C1 segment of cervical spinal cord (tissue), 14 donors: ENCODE measurements around the gene MORN5.

Experiments used
- DNase-seq, 14 donors: peaks; one replicate each; lab custom pipeline; 2025; lab: John Stamatoyannopoulos, UW

Gene MORN5

DNA sequence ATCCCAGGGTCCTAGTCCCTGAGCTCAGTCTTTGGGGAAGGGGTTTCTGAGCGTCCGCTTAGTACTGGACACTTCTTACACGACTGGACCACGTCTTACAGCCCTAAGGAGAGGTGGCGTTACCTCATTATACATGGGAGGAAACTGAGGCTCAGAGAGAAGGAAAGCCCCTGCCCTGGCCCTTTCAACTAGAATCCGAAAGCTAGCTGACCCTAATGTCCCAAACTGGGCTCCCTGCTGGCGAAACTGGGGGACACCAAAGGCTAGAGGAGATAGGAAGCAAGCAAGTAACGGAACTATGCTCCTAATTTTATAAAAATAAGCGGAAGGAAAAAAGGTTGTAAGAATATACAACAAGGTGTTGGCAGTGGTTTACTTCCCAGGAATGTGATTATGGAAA is 54.8 kb downstream of the MORN5 start:
- no peak for DNase-seq

DNA sequence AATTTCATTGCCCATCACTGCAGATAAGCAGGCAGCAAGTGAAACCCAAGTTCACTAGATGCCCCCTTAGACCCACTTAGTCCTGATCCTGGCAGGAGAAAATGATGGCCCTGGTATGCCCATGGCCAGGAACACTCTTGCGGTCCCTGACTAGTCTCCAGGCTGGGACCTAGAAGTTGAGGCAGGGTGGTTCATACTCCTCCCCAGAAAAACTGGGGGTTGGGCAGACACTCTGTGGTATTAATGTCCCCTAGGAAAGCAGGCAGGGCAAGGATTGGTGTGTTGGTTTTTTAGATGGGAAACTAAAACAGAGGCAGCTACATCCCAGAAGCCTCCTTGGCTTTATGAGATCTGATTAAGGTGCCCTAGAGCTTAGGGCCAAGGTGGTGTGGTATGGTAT is 56.0 kb downstream of the MORN5 start:
- no peak for DNase-seq

DNA sequence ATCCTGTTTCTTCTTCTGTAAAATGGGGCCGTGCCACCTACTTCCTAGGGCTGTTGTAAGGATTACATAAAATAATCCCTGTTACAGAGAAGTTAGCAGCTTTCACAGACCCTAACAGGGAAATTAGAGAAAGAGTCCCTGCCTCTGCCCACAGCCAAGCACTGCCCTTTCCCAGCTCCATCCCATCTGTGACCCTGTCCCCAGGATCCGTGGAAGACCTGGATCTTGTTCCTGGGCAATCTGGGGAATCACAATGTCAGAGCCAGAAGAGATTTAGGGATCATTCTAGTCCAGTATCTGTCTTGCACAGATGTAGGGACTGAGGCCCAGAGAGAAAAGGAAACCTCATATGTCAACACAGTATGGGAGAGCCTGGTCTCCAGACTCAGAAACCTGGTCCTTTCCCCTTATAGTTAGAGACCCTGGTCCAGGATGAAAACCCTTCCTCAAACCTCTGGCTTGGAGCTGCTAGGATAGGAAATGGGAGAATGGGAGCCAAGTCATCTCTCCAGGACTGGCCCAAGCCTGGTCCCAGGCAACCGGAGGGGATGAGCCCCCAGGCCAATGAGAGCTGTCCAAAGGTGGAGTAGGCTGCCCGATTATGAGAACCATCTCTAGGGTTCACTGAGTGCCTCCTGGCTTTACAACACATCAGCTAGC is 56.6 kb downstream of the MORN5 start:
- DNase-seq = no peak

DNA sequence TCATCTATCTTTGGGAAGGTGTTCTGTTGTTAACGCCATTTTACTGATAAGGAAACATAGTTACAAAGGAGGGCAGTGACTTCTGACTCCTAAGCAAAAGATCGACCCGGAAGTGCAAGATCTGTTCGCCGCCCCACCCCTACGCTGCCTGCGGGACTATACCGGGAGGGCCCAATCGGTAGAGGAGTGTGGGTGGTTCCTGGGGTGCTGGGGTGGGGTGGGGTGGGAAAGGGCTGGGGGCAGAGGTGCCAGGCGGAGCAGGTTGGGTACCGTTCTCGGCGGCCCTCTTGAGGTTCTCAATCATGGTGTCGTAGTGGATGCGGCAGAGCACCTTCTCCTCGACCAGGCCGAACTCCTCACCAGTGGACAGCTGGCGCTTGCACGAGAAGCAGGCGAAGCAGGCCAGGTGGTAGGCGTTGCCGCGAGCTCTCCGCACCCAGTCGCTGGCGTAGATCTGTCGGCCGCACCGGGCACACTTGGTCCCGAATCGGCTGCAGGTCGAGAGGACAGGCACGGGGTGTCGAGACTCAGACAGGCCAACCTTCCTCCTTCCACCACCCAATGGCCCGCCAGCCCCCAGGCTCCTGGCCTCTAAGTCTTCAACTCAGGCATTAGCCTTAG is 57.2 kb downstream of the MORN5 start:
- DNase-seq = no peak

DNA sequence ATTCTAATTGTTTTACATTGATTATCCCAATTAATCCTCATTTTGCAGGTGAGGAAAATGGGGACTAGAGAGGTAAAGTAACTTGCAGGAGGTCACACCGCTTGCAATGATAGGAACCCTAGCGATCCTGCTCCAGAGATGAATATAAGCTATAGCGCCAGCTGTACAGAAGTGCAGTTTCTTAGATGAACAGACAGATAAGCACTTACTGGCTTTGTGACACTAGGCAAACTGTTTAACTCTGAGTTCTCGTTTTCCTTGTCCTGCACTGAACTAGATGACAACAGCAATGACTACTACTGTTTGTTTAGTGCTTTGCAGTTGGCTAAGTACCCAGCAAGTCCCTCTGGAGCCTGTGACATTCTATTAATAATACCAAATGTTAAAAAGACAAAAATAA is 57.9 kb downstream of the MORN5 start:
- DNase-seq = no peak

DNA sequence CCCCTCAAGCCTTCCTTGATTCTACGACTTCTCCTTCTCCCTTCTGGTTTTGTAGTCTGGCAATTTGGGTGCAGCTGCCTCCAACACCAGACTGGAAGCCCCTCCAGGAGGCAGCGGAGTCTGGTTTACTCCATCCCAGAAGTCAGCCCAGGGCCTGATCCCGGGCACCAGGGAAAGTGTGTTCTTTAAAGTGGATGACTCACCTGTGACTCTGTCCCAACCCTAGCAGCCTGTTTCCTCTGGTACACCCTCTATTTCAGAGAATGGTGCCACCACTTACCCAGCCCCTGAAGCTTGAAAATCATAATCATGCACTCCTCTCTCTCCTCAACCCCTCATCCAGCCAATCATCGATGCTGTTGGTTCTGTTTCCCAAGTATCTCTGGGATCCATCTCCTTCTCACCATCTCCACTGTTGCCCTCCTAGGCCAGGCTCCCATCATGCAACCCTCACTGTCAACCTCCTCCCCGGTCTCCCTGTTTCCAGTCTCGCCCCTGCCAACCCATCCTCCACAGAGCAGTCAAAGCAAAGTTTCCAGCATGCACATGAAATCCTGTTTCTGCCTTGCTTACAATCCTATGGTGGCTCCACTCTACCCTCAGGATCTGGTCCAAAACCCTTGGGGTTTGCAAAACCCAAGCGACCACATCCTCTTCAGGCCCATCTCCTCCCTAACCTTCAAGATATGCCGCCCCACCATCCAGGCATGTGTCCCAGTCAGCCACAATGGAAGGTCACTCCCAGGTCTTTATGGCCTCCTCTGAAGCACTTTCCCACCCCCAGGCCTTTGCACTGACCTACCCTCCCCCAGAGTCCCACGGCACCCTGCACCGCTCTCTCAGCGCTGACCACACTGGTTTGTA is 58.6 kb downstream of the MORN5 start:
- DNase-seq = no peak

DNA sequence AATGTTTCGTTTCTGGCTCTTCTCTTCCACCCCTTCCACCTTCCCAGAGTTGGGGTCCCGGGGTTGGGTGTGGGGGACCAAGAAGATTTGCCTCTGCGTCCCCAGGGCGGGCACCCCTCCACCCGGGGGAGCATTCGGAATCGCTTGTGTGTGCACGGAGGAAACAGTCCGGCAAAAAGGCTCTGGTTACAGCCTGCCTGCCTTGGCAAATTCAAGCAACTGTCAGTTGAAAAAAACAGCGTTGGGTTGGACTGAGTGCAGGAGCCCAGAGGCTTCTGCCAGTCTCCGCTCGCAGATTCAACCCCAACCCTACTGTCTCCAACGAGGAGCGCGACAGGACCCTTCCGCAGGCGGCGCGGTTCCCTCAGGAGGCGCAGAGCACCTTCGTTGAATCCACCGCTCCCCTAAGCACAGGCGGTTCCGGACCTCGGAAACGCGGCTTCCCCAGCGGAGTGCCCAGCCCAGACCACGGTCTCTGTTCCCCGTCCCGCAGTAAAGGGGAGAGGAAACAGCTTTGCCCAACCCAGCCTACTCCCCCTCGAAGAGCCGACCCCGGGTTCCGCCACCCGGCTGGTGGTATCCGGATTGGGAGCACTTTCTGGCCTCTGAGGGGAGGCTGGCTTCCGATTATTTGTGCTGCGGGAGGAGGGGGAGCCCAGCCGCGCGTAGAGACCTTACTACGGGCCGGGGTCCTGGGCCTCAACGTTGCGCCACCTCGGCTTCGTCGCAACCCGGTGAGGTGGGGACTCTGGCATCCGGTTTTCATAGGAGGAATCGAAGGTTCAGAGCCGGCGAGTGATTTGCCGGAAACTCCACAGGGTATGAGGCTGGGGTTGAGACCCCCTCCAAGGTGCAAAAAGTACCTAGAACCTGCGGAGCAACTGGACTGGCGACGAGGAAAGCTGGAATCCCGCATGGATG is 59.5 kb downstream of the MORN5 start:
- DNase-seq = no peak

DNA sequence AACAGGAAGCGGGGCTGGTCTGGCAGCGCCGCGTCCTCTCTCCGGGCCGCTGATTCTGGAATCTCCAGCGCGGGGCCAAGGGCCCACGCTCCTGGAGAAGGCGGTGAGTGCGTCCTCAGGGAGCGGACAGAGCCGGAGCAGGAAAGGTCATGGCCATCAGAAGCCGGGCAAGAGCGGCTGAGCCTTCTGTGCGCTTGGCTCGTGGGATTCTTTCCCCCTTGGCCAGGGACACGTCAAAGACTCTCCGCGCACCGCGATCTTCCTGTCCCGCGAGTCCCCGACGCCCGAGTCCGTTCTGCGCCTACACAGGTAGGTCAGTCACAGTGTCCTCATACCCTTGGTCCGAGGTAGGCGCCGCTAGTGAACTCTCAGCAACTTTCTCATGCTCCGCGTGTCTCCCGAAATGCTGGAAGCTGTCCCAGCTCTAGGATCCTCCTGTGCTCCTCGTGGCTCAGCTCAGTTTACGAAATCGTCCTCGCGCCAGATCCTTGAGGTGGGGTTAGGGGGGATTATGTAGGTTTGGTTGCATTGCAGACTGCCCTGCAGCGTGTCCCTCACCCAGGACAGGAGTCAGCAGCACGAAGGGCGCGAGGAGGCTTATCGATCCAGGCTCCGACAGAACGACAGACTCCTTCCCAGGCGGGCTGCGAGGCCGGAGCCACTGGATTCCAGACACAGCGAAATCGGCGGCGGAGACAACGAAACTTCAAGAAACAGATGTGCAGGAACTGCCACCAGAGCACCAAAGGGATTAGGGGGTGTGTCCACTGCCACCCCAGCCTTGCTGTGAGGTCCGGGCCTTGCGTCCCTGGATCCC is 60.4 kb downstream of the MORN5 start:
- no peak for DNase-seq

DNA sequence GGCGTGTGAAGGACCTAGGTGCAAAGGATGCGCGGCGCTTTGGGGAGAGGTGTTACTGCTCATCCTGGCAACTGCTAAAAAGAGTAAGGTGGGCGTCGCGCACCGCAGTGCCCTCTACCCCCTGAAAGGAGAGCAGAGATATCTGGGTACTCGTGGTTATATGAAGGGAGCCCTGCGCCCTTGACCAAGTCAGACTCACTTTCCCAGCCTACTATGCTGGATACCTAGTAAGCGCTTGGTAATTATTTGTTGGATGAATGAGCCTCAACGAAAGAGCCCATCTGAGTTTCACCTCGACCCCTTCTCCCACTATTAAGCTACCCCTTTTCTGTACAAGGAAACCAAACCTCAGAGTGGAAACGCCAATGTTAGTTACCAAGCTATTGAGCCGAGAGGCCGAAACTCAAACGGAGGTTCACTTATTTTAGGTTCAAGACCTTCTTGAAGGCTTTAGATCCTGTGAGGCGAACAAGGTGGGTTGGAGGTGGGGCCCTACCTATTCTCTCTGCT is 61.0 kb downstream of the MORN5 start:
- no peak for DNase-seq

DNA sequence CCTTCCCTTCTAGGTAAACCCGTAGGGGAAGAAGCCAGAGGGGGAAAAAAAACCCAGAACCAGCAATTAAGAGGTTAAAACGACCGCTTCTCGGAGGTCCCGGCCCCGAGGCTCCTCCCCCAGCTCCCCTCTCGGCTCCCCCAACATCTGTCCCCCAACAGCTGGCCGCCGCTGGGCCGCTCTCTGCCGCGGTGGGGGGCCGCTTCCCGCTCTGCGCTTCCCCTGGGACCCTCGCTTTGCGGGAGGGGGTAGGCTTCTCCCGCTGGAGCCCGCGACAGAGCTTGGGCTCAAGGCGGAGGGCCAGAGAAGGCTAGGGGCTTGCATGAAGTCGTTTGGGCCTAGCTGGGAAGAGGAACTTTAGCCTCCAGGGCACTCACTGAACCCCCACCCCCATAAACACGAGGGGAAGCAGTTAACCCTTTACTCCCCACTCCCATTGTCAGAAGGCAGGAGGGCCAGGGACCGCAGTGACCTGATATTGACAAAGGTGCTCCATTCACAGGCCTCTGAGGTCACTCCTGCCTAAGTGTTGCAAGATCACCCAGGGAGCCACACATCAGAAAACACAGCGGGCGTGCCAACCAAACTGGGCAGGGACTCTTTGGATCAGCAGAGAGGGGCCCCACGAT is 61.6 kb downstream of the MORN5 start:
- no peak for DNase-seq

DNA sequence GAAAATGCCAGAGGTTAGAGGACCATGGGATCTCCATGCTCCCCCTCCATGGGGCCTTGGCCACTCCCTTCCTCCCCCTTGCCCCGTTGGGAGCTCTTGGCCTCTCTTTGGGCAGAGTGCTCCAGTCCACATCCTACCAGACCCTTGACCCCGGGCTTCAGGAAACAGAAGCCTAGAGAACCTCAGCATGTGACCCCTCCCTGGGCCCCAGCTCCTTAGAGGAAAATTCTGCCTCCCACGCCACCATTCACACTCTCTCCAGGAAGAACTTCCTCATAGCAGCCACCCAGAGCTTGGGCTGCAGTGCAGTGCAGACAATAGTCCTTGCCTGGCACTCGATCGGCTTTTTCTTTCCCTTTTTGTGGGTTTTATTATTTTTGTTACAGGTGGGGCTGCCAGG is 63.1 kb downstream of the MORN5 start:
- DNase-seq = no peak

DNA sequence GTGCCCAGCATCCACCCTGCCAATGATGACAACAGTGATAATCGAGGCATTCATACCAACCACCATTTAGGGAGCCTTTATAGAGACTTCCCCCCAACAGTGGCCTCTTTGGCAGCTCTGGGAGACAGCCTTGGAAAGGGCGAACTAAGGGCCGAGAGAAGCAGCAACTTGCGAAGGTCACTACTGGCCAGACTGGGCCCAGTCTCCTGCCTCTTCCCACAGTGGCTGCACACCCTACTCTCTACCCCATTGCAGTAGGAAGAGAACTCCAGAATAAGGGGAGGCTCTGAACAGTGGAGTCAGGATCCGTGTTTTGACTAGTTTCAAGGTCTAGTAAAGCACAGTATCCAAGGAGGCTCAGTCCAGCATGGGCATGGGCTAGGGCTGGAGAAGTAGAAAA is 63.7 kb downstream of the MORN5 start:
- DNase-seq = no peak

DNA sequence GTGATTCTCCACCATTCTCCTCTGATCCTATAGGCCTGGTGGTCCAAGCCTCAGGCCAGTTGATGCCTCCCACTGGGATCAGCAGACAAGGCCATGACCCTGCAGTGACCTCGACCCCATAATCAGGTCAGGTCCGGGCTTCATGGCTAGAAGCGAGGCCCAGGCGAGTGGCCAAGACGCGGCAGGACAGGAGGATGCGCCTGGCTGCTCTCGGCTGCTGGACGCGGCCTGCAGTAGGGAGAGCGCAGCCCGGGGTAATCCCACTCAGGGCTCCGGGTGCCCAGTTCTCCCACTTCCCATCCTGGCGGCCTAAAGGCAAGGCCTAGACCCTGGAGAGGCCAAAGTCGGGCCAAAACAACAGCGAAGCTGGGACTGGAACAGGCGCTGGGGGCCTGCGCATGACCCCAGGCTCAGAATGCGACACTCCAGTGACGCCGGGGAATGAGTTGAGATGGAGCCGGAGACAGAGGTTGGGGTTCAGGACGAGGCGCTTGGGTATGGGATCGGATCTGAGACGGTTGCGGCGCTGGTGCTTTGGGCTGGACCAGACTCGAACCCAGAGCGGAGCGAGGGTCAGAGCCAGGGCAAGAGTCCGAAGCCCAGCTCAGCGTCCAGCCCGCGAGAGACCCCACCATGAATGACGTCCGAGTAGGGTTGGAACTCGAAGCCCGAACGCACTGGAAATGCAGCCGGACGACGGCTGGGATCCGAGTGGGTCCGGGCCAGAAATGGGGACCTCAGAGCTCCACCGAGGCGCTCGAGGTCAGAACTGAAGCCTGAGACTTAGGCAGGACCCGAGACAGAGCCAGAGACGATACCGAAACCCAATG is 65.8 kb downstream of the MORN5 start:
- DNase-seq = no peak

DNA sequence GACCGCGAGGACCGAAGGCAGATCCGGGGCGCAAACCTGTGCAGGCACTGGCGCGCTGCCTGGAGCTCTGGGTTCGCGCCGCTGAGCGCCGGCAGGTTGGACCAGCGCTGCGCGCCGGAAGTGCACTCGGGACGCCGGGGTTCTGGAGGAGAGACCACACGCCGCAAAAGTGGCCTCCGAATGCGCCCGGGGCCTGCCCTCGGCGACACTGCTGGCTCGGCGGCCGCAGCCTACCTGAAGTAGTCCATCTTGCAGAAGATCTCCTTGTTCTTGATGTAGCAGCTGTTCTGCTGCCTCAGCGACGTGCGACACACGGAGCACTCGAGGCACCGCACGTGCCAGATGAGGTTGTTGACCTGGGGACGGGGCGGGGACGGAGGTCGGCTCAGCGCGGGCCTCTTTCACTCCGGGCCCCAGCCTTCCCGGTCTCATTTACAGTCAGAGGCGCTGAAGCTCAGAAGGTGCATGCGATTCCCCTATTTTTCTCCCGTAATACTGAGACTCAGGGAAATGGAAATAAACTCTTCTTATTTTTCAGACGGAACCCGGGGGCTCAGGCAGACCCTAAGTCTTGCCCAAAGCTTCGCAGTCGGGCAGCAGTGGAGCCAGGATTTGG is 66.5 kb downstream of the MORN5 start:
- no peak for DNase-seq

DNA sequence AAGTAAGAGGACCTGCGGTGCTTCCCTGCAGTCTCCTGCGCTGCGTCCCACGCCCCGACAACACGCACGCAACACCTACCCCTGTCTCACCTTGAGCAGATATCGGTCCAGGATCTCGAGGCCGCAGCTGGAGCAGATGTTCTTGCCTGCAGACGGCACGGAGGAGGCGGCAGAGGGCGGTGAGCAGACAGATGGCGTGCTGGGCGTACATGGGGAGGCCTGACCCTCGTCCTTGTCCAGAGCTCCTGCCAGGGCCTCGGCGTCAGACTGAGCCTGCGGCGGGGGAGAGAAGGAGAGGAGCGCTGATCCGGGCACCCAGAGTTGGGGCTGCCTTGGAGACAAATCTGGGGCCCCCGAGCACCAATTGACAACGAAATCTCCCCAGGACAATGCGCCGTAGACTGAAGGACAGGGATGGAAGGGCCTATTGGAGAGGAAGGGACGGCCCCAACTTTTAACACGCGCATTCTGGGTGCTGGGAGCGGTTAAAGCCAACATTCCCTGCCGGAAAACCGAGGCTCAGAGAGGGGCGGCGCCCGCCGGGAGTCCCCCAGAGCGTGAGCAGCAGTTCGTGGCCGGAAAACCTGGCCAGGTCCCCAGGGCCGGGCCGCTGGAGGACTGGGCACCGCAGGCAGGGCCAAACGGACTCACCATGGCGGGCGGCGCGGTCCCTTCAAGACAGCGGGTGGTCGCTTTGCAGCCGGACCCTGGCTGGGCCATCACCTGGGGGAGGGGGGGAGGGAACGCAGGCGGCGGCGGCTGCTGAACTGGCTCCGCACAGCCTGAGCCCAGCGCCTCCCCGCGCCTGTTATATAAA is 67.3 kb downstream of the MORN5 start:
- DNase-seq = no peak

DNA sequence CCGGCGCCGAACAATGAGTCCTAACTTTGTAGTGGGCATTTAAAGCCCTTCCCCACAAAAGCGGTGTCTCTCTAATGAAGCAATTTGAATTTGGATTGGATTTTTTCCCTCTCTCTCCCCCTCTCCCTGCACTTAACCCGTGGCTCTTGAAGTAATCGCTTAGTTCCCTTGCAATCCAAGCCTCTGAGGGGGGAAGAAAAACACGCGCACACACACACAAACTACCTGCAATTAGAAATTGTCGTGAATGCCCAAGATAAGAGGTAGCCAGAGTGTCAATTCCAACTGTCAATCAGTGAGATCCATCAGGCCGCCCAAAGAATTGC is 67.8 kb downstream of the MORN5 start:
- DNase-seq = no peak

DNA sequence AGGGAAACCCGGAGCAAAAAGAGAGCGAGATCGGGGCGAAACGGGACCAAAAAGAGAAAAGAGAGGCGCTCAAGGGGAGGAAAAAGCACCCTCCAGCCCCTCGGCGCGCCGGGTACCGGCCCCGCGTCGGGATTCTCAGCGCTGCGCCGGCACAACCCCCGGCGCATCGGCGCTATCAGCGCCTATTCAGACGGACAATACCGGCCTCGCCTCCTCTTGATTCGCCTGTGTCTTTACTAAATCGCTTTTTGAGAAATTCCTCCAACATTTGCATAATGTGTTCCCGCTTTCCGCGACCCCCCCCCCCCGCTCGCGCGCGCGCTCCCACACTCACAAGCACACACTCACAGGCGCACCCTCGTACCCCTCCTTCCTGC is 68.5 kb downstream of the MORN5 start:
- no peak for DNase-seq
